ENCODE results near the gene VN1R5. TPM values are rescaled to one million over a fixed set of nuclear protein-coding genes. Genes with fewer than 3 reads are reported as not detected.
"Not testable (repeated sequence)": the region's sequence is repeated elsewhere in the genome, so short reads cannot be mapped to it uniquely, and the experiment has no call there.

Gene VN1R5
- total RNA-seq, 1 donor from 2014 or later: not detected

DNA sequence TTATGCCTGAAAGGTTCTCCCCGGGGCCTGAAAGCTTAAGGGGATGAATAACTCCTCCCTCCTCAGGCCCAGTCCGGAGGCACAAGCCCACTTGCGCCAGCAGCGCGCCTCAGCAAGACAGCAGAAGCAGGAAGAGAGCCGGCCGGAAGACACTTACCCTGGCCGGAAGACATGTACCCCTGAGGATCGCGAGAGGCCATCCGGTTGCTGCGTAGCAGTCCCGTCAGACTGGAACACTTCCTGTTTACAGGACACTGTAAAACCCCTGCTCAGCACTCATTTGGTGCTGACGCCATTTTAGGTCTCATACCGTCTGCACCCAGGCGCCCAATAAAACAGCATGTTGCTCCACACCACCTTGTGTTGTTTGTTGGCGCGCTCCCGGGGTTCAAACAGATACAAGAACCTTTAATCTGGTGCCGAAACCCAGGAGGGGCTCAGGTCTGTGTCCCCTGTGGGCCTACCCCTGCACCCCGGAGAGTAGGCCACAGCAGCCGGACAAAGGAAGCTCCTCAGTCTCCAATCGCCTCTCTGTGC lies 30.3 kb downstream of the VN1R5 start:
- TF ChIP-seq, protein P1, sequence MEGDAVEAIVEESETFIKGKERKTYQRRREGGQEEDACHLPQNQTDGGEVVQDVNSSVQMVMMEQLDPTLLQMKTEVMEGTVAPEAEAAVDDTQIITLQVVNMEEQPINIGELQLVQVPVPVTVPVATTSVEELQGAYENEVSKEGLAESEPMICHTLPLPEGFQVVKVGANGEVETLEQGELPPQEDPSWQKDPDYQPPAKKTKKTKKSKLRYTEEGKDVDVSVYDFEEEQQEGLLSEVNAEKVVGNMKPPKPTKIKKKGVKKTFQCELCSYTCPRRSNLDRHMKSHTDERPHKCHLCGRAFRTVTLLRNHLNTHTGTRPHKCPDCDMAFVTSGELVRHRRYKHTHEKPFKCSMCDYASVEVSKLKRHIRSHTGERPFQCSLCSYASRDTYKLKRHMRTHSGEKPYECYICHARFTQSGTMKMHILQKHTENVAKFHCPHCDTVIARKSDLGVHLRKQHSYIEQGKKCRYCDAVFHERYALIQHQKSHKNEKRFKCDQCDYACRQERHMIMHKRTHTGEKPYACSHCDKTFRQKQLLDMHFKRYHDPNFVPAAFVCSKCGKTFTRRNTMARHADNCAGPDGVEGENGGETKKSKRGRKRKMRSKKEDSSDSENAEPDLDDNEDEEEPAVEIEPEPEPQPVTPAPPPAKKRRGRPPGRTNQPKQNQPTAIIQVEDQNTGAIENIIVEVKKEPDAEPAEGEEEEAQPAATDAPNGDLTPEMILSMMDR (IDR thresholded peaks at IDR 0.05; ENCODE audit: unreplicated experiment): no peak
- DNase-seq (ENCODE audit: low spot score): no peak
- peak overlapping the region; percentile 63 for H3K4me3 Mint-ChIP-seq (ENCODE audit: unreplicated experiment)
- H3K27me3 Mint-ChIP-seq (ENCODE audit: unreplicated experiment): peaks cover 4% of the 10 kb centered on the region
- peaks cover 2% of the 10 kb centered on the region for H3K4me1 Mint-ChIP-seq (ENCODE audit: unreplicated experiment)
- H3K36me3 Mint-ChIP-seq (ENCODE audit: low read depth, unreplicated experiment): peaks cover 22% of the 10 kb centered on the region
- no peaks in the 10 kb centered on the region for H3K9me3 Mint-ChIP-seq (ENCODE audit: unreplicated experiment)
- H3K27ac Mint-ChIP-seq (ENCODE audit: unreplicated experiment): no peak overlapping the region

DNA sequence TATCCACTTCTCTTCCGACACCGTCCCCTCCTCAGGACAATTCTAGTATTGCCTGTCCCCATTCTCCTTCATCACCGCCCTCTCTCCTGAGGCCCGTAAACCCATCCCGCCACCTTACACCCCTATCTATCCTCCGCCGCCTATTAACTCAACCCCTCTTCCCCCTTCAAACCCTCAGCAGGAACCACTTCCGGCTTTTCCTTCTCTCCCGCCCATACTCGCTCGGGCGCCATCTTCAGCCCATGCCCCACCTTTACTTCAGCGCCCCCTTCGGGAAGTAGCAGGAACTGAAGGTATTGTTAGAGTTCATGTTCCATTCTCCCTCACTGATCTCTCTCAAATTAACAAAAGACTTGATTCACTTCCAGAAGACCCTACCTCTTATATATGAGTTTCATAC lies 31.6 kb downstream of the VN1R5 start:
- TF ChIP-seq, protein P1 (IDR thresholded peaks at IDR 0.05; ENCODE audit: unreplicated experiment): peak; percentile 16
- no peak for DNase-seq (ENCODE audit: low spot score)
- peaks cover 22% of the 10 kb centered on the region for H3K36me3 Mint-ChIP-seq (ENCODE audit: low read depth, unreplicated experiment)
- H3K27ac Mint-ChIP-seq (ENCODE audit: unreplicated experiment): no peak overlapping the region
- peaks cover 5% of the 10 kb centered on the region for H3K4me1 Mint-ChIP-seq (ENCODE audit: unreplicated experiment)
- H3K27me3 Mint-ChIP-seq (ENCODE audit: unreplicated experiment): peaks cover 4% of the 10 kb centered on the region
- no peak overlapping the region for H3K4me3 Mint-ChIP-seq (ENCODE audit: unreplicated experiment)
- H3K9me3 Mint-ChIP-seq (ENCODE audit: unreplicated experiment): no peaks in the 10 kb centered on the region

DNA sequence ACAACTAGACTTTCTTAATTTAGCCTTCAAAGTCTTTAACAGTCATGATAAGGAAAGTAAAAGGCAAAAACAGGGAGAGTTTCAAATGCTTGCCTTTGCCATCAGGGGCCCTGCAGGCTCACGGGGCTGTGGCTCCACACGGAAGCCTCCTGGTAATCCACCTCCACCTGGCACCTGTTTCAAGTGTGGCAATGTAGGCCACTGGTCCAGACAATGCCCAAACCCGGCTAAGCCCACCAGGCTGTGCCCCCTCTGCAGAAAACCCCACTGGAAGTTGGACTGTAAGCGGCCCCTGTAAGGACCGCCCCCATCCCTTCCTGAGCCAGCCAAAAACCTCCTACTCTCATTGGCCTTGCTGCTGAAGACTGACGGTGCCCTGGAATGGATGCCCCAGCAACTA lies 32.5 kb downstream of the VN1R5 start:
- no peak for DNase-seq (ENCODE audit: low spot score)
- H3K36me3 Mint-ChIP-seq (ENCODE audit: low read depth, unreplicated experiment): peaks cover 22% of the 10 kb centered on the region
- H3K27me3 Mint-ChIP-seq (ENCODE audit: unreplicated experiment): peaks cover 4% of the 10 kb centered on the region
- no peaks in the 10 kb centered on the region for H3K9me3 Mint-ChIP-seq (ENCODE audit: unreplicated experiment)
- H3K4me1 Mint-ChIP-seq (ENCODE audit: unreplicated experiment): peaks cover 8% of the 10 kb centered on the region
- H3K4me3 Mint-ChIP-seq (ENCODE audit: unreplicated experiment): no peak overlapping the region
- TF ChIP-seq, protein P1 (IDR thresholded peaks at IDR 0.05; ENCODE audit: unreplicated experiment): no peak
- H3K27ac Mint-ChIP-seq (ENCODE audit: unreplicated experiment): no peak overlapping the region

DNA sequence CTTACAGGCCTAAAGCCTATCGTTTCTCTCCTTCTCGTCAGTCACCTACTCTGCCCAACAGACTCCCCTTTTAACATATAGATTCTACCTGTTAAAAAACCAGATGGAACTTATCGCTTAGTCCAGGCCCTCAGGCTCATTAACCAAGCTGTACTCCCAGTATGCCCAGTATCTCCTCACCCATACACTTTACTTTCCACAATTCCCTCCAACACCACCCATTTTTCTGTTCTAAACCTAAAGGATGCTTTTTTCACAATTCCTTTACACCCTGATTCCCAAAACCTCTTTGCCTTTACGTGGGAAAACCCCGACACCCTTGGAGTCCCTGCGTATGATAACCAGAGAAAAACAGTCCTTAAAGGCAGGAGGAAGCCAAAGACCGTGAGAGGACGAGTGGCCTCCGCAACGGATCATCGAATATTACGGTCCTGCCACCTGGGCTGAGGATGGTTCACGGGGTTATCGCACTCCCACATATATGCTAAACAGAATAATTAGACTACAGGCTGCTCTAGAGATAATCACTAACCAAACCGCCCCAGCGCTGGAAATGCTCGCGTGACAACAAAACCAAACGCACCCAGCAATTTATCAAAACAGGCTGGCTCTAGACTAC lies 33.5 kb downstream of the VN1R5 start:
- not testable (repeated sequence) for H3K4me3 Mint-ChIP-seq (ENCODE audit: unreplicated experiment); H3K27ac Mint-ChIP-seq (ENCODE audit: unreplicated experiment); DNase-seq (ENCODE audit: low spot score); H3K9me3 Mint-ChIP-seq (ENCODE audit: unreplicated experiment); H3K27me3 Mint-ChIP-seq (ENCODE audit: unreplicated experiment); H3K4me1 Mint-ChIP-seq (ENCODE audit: unreplicated experiment)
- peaks cover 22% of the 10 kb centered on the region for H3K36me3 Mint-ChIP-seq (ENCODE audit: low read depth, unreplicated experiment)

DNA sequence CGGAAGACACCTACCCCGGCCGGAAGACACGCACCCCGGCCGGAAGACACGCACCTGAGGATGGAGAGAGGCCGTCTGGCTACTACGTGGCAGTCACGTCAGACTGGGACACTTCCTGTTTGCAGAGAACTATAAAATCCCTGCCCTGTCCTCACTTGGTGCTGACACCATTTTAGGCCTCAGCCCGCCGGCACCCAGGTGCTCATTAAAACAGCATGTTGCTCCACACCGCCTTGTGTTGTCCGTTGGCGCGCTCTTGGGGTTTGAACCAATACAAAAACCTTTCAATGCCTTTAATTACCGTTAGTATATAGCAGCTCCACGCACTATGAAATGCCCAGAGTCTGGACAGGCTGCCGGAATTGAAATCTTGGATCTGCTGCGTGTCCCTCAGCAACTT lies 34.7 kb downstream of the VN1R5 start:
- H3K4me3 Mint-ChIP-seq (ENCODE audit: unreplicated experiment): no peak overlapping the region
- H3K27ac Mint-ChIP-seq (ENCODE audit: unreplicated experiment): no peak overlapping the region
- DNase-seq (ENCODE audit: low spot score): no peak
- H3K27me3 Mint-ChIP-seq (ENCODE audit: unreplicated experiment): peaks cover 10% of the 10 kb centered on the region
- peaks cover 22% of the 10 kb centered on the region for H3K36me3 Mint-ChIP-seq (ENCODE audit: low read depth, unreplicated experiment)
- TF ChIP-seq, protein P1 (IDR thresholded peaks at IDR 0.05; ENCODE audit: unreplicated experiment): no peak
- no peaks in the 10 kb centered on the region for H3K9me3 Mint-ChIP-seq (ENCODE audit: unreplicated experiment)
- peaks cover 13% of the 10 kb centered on the region for H3K4me1 Mint-ChIP-seq (ENCODE audit: unreplicated experiment)
